NCI-H748 (cell line): ENCODE data around the gene NKD1.

Experiments used
- DNase-seq: peaks from one replicate; lab custom pipeline; 2025; ENCODE audit not compliant: unreplicated experiment; lab: John Stamatoyannopoulos, UW

Gene NKD1

DNA sequence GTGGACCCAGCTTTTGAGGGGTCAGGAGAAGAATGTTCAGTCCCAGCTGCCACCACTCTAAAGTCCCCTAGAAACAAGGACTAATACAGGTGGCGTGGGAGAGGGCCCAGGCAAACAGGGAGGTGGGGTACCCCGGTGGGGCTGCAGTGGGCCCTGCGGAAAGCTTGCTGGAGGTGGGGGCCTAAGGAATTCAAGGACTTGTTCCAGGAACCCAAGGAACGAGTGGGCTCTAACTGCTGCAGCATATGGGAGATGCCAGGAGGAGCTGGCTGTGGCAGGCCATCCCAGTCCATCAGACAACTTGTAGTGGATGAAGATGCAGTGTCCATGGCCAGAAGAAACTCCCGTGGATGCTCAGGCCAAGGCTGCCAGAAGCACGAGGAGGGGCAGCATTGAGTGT, 122.3 kb downstream of the NKD1 start:
- DNase-seq, result no peak

DNA sequence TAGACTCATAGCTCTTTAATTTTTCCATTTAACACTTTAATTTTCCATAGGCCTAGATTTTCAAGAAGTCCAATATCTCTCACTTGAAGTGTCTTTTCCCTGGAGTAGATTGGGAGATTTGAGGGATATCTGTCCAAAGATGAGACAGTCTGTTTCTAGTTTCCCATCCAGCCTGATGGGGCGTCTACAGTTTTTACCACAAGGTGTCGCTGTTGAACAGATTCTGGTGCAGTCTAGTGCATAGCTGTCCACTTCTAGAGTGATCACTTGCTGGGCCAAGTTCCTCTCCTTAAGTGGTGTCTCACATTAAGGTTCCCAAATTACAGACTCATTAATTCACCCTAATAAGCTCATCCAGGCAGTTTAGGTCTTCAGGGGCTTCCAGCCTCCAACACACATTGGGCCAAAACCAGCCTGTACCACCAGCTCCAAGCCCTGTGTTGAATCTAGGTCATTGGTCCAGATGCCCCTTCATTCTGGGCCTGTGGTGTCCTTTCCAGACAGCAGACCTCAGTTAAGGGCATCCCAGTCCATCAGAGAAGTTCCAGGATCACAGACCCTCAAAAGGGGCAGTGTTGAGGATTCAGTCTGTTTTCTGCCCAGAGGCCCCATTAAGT, 123.6 kb downstream of the NKD1 start:
- DNase-seq, result peak; percentile 18

DNA sequence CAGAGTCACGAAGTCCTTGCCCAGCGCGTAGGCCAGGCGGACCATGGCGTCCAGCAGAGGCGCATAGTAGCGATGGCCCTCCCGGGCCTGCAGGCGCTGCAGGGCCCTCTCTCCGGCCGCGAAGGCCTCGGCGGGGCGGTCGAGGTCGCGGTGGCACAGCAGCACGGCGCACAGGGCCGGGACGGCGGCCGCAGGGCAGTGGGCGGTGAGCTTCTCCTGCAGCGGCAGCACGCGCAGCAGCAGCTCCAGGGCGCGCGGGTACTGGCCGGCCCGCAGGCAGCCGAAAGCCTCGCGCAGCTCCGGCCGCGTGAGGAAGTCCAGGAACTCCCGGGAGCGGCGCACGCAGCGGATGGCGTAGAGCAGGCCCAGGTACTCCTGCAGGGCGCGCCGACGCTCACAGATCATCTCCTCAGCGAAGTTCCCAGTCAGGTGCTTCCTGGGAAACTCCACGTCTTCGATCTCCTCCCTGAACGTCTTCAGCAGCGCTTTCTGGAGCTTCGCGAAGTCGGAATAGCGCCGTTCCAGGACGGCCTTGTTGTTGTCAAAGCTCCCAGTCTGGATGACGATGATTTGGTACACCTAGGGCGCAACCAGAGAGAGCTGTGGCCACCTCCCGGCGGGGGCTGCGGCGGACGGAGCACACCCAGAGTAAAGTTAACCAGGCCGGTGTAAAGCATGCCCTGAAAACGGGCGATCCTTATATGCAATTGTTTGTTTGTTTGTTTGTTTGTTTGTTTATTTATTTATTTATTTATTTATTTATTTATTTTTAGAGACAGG, 125.5 kb downstream of the NKD1 start:
- no peak for DNase-seq

DNA sequence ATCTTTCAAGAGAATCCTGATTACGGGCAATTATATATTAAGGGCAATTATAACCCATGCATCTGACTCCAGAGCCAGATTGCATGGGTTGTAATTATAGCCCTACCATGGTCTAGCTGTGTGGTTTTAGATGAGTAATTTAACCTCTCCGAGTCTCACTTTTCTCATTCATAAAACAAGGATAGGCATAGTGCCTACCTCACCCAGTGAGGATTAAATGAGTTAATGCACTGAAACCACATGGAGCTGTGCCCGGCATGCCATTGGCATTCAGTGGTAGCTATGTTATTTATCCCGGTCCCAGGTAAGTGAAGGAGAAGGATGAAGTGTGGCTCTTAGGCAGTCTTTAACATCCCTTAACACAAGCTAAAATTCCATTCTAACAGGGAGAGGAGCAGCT, 126.6 kb downstream of the NKD1 start:
- DNase-seq, result no peak

DNA sequence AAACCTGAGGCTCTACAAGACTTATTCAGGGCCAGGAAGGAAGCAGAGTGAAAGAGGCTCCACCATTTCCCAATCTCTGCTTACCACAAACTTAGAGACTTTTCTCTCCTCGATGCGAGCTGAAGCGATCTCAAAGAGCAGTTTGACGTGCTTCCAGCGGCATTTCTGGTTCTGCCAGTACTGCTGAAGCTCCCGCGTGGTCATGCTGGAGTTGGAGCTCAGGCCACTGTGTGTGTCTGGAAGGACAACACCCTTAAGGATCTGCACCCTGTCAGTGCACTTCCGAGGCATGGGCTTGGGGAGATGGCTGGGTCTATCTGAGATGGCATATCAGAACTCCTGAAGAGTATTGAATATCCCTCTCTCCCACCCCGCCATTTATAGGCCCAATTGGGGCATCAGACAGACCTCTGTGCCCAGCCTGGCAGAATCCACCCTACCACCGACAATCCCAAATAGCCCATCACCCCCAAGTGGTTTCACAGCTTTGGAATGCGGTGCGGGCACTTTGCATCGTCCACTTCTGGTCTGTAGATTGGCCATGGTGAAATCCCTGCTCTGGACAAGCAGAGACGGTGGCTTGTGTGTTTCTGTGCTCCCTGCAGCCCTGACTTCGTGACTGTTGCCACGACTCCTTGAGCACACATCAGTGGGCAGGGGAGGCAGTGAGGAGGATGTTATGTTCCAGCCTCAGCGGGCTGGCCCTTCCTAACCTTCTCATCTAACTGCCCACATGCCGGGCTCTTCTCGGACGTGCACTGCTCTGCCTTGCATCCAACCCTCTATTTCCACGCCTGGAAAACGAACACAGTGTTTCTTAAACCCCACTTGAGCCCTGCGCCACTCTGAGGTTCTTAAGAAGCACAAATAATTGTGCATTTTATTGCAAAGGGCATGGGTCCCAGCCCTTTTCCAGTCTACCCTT, 127.8 kb downstream of the NKD1 start:
- DNase-seq, result no peak

DNA sequence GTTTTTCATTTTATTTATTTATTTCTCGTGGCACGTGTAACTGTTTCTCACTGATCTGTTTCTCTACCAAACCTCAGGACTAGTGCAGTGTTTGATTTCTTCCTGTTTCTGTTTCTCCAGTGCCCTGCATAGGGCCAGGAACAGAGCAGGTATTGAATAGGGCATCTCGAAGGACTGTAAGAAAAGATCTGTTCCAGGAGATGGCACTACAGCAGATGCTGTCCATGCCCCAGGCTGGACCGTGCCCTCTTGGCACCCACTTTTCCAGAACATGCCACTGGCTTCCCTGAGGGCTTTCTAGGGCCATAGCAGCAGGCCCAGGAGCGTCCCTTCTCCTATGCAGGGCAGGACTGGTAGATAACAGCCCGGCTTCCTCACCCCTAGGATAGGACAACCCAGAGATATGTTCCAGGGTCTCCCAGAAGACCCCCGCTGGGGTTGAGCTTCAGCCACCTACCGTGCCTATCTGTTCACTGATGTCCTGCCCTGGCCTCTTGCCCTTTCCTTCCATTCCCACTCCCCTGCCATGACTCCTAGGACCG, 128.6 kb downstream of the NKD1 start:
- DNase-seq, result no peak

DNA sequence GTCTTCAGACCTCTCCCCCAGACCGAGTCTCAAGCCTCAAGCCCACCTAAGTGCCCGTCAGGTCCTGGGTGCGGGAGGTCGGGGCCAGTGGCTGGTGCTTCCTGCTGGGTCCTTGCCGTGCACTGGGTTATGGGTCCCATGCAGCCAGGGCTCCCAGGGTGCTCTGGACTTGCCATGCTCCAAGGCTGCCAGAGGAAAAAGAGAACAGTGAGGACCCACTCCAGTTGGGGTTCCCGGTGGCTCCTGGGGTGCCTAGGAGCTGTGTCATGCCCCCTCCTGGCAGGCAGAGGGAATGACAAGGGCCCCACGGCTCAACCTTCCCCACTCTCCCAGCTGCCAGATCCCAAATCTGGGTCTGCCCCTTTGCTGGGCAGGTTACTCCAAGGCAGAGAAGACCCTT, 129.2 kb downstream of the NKD1 start:
- DNase-seq, result no peak

DNA sequence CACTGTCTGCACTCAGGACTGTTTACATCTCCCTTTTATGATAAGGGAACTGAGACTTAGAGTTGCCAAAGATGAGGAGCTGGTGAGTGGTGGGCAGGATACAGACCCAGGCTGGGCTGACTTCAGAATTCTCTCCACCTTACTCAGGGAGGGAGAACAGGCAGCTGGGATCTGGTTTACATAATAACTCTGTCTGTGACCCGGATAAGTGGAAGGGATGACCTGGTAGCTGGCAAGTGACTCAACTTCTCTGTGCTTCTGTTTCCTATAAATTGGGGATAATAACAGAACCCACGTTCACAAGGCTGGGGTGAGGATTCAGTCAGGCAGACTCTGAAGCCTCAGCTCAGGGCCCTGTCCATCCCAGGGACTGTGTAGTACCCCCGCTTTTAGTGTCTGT, 130.3 kb downstream of the NKD1 start:
- DNase-seq, result no peak

DNA sequence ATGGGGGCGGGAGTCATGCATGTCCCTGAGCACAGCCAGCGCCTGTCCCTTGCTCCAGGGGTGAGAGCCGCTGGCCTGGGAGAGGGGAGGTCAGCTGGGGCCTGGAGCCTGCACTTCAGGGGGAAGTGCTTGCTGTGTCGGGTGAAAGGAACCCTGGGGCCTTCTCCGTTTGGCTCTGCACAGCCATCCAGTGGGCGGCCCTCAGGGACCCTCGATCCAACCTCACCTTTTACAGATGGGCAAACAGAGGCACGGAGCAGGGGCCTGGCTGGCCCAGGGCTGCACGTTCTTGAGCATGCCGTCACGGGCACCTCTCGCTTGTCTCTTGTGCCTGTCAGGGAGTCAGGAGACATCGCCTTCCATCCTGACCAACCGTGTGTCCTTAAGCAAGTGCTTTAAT, 131.1 kb downstream of the NKD1 start:
- DNase-seq, result no peak

DNA sequence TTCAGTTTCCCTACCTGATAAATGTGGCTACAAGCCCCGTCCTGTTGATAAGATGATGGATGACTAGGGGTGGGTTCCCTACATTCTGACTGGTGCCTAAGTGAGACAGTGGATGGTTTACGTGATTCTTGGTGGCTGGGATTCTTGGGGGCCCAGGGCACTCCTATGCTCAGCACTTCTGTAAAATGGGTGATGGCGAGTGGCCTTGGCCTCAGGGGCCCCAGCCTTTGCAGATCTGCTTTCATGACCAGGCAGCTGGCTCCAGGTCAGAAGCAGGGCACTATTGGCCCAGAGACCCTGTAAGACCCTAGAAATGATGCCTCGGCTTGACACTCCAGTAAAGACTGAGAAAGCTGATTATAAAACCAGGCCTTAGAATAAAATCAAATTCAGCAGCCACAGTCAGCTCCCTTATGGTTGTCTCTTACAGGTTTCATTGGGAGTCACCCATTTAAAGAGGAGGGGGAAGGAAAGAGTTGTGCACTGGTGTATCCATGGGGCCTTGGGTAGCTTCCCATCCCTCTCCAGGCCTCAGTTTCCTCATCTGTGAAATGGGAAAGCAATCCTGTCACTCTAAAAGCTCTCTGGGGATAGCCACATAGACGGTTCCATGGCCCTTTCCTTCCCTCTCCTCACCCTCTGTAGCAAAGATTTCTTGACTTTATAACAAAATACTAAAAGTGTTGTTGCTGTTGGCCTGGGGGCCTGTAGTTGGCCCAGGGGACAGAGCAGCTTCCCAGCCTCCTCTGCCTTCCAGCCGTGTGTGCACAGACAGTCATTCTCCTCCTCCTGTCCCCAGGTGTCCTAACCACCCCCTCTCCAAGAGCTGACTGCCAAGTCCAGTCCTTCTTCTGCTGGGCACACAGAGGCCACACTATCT, 131.7 kb downstream of the NKD1 start:
- DNase-seq, result no peak

DNA sequence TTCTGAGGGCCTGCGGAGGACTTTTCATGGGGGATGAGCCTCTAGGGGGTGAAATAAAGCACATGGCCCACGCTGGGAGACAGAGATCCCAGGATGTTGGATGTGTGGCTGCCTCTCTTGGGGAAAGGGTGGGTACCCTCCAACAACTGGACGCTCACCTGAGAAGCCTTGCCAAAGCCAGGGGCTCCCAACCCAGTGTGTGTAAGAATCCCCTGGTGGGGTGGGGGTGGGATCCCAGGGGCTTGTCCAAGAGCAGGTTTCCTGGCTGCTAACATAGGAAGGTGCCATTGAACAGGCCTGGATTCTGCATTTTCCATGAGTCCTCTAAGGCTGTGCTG, 132.3 kb downstream of the NKD1 start:
- DNase-seq, result no peak

DNA sequence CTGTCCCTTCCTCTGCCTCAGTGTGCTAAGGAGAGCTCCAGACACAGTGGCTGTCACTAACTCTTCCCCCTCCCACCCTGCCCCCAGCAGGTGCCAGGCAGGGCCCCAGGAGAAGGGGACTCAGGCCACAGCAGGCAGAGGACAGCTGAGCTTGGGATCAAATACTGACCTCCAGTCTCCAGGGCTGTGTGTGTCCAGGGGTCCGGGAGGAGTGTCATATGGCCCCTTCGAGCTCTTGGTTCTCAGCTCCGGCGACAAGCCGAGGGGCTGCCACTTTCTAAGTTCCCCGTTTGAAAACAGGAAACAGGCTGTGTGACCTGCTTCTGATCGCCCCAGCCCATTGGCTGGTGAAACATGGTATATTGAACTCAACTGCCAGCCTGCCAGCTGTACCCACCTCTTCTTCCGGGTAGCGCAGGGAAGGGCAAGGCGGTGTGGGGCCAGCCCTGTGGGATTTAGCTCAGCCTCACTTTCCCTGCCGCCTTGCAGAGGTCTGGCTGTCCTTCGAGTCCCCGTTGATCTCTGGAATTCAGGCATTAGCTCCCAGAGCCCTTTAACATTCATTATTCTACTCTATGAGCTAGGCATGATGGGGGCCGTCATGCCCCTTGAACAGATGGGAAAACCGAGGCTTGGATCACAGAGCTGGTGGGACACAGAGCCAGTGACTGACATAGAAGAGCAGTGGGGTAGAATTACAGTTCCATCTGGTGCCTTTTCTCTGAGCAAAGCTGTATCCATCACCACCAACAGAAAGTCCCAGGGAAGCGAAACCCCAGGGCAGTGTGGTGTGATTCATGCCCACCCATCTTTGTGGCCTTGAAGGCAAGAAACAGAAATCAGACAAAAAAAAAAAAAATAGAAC, 133.1 kb downstream of the NKD1 start, which contains the start of gene SNX20:
Gene SNX20, minus strand, starts transcription at position 292 of the 865 bp plus-strand sequence. CDS start 3,786 bp downstream, outside the sequence.
- DNase-seq, result no peak

DNA sequence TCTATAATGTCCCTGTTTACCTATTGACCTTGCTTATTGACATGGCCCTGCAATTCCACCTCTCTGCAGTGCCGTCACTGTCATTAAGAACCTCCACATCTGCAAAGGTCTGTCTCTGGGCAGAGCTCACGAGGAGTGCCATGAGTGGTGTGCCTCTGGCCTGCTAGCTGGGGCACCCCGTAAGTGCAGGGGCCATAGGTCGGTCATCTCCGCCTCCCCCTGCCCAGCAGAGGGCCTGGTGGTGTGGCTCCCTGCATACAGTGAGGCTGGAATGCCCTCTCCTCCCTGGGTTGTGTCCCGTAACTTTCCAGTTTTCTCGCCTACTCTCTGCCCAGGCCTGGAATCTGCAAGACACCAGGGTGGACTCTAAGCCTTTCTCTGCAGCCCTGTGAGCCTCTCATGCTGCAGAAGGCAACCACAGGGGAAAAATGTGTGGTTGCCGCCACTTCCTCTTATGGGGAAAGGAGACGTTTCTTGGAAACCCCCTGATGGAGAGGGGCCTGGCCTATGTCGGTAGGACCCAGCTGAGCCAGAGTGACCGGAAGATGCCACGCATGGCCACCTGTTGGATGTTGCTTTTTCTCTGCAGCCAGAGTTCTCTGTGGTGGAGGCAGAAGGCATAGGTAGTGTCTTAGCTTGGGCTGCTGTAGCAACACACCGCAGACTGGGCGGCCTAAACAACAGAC, 135.6 kb downstream of the NKD1 start:
- DNase-seq, result no peak

DNA sequence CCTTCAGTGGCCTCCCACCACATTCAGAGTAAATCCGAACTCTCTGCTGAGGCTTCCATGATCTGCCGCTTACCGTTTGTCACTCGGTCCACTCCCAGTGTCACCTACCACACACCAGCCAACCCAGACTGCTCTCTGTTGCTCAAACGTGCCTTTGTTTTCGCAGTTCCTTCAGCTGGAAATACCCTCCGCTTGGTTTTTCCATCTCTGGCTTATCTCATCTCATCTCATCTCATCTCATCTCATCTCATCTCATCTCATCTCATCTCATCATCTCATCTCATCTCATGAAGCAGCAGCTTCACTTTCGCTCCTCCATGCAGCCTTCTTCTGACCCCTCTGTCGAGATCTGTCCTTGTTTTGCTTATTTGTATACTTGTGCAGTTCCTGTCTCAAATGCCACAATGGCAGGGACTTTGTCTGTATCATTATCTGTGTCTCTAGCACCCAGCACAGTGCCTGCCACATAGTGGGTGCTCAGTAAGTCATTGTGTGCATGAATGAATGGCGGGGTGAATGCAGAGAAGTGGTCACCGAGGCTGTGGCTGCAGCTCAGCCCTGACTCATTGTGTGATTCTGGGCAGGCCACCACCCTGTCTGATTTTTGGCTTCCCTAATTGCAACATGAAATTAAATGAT, 136.7 kb downstream of the NKD1 start:
- DNase-seq, result no peak

DNA sequence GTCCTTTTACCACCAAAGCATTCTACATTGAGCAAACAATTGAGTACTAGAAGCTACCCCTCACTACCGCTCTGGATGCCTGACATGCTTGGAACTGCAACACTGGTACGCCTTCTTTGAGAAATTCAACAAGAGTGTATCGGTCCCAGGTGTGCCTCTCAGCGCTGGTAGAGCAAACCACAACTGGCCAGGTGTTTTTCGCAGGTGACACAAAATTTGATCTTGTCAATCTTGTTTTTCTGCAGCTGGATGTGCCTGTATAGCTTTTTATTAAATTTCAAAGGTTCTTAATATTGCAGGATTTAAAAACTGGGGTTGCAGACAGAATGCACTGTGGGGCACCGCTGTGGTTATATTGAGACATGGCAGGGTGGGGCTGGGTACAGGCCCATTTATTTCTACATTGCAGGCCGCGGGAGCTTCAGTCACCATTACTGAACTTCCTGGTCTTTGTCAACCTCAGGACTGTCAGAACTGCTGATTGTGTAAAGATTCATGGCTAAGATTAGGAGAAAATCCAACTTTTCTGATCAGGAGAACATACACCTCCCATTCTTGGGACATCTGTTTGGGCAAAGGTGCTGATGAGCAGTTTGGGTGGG, 137.4 kb downstream of the NKD1 start:
- no peak for DNase-seq

DNA sequence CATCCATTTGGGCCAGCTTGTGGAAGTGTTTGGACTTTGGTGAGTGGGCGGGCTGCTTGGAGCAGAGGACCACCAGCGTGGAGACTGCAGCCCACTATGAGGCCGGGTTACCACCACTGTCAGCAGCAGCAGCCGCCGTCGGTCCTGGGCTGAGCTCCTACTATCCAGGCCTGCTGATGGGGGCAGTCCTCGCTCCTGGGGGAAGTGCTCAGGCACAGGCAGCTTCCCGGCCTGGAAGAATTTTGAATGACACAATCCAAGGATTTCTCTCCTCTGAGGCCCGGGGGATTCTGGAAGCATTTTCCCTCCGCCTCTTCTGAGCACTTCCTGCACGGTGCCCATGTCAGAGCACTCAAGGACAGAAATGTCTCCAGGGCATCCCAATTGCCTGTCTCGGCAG, 139.9 kb downstream of the NKD1 start:
- no peak for DNase-seq

DNA sequence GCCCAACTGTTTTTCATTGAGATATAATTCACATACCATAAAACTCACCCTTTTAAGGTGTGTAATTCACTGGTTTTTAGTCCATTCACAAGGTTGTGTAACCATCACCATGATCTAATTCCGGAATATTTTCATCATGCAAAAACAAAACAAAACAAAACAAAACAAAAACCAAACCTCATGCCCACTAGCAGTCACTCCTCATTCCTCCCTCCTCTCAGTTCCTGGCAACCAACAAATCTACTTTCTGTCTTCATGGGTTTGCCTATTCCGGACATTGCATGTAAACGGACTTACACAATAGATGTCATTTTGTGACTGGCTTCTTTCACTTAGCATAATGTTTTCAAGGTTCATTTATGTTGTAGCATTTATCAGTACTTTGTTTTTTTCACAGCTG, 140.7 kb downstream of the NKD1 start:
- no peak for DNase-seq

DNA sequence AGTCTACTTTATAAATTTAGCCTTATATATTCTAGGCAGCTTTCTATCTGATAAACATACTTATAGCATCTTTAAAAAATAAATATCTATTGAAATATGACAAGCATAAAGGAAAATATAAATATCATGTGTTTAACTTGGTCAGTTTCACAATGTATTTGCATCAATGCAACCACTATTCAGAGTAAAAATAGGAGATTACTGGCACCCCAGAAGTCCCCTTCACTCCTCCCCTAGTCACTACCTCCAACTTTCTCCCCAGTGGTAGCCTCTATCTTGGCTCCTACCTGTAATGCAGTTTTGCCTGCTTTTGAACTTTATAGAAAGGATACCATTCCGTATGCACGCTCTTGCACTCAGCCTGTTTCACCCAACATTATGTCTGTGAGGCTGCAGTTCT, 142.0 kb downstream of the NKD1 start:
- DNase-seq, result no peak
